ENCODE measurements around the gene PLA2G4E.

The PLA2G4E gene

DNA sequence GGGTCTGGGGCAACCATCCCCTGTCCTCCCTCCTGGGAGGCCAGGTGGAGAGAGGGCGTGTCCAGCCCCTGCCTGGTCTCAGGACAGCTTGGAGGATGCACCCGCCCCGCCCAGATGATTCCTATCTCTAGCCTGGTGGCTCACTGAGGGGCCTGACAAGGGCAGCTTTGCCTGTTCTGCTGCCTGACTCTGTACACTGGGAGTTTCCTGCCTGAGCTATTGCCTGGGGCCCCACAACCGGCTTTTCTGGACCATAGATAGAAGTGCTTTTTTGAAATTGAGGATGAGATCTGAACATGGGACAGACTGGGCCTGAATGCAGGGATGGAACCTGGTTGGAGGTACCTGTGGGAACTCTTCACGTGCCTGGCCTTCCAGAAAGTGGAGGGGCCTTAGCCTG, 751 bp upstream of the PLA2G4E start:
- Mint-ChIP-seq H3K36me3 (ENCODE audit: low read depth) (no peaks in the 10 kb centered on the region), H3K4me3 (no peak overlapping the region), H3K27me3 (peaks cover 5% of the 10 kb centered on the region), H3K9me3 (no peaks in the 10 kb centered on the region), H3K4me1 (ENCODE audit: low read depth) (no peaks in the 10 kb centered on the region), H3K27ac (no peak overlapping the region)
- intact Hi-C loops (cut with micrococcal nuclease) = no loop called here

DNA sequence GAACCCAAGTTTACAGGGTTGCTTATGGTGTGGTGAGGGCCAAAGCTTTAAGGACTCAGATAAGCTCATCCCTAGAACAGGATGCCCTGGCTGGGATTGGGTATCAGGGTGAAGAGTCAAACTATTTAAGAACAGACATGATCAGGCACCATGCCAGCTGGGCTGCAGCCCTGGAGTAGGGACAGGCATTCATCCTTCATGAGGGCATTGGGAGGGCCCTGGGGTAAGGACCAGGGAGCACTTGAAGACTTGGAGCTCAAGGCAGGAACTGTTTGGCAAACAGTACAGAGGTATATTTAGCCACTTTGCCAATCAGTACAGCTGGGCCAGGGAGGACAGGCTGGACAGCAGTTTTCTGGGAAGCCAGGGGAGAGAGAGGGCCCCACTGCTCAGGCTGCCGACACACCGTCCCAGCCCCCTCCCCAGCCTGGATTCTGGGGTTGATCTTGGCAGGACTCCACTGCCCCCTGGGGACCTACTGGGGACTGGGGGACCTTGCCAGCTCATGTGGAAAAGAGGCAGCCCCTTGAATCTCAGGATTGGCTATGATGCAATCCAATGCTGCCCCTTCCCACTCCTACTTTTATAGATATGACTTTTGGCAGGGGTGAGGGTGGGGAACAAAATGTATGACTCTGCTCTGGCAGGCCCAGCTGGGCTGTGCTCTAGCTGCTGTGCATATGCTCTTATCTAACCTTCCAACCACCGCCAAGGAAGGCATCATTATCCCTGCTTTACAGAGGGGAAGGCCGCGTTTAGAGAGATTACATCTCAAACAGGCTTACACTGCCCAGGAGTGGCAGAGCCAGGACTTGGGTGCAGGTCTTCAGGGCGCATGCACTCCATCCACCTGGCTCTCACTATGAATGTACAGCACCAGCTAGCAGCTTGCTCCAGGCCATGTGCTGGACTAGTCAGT, 2.3 kb downstream of the PLA2G4E start:
- Mint-ChIP-seq H3K9me3 (no peaks in the 10 kb centered on the region), H3K27ac (no peak overlapping the region), H3K4me3 (no peak overlapping the region), H3K27me3 (no peaks in the 10 kb centered on the region), H3K36me3 (ENCODE audit: low read depth) (no peaks in the 10 kb centered on the region), H3K4me1 (ENCODE audit: low read depth) (no peaks in the 10 kb centered on the region)
- intact Hi-C loops (cut with micrococcal nuclease) = no loop called here

DNA sequence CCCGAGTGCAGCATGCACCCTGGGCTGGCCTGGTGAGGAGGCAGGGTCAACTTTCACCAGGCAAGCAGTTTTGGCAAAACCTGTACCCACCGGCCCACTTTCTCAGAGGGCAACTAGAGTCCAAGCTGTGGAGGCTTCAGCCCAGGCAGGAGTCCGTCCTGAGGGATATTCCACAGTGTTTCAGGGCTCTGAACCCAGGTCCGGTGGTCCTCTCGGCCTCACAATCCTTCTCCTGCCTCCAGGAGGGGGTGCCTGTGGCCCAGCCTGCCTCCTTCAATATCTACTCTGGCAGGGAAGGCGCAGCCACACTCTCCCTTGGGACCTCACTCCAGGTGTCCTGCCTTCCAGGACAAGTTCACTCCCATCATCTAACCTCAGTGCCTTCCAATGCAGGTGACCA, 3.9 kb downstream of the PLA2G4E start:
- H3K27me3 Mint-ChIP-seq = no peaks in the 10 kb centered on the region
- no peaks in the 10 kb centered on the region for H3K36me3 Mint-ChIP-seq (ENCODE audit: low read depth)
- H3K4me3 Mint-ChIP-seq = no peak overlapping the region
- intact Hi-C loops (cut with micrococcal nuclease) = no loop called here
- H3K4me1 Mint-ChIP-seq (ENCODE audit: low read depth) = no peaks in the 10 kb centered on the region
- no peaks in the 10 kb centered on the region for H3K9me3 Mint-ChIP-seq
- H3K27ac Mint-ChIP-seq = no peak overlapping the region

DNA sequence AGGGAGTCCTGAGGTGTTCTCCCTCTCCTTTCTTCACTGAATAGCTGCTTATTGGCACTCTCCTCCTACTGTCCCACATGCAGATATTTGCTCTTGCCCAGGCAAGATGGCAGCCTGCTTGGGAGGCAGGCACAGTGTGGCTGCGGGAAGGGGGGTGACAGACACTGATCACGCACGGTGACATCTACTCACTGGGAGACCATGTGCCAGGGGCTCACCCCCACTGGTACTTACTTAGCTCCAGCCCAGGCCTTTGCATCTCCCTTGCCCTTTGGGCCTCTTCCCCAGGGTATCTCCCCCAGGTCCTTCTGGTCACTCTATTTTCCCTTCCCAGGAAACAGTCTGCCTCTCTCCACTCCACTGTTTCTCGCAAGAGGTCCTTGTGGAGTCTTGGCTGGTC, 6.4 kb downstream of the PLA2G4E start:
- intact Hi-C loops (cut with micrococcal nuclease) = no loop called here
- Mint-ChIP-seq H3K9me3 (no peaks in the 10 kb centered on the region), H3K27ac (no peak overlapping the region), H3K27me3 (no peaks in the 10 kb centered on the region), H3K36me3 (ENCODE audit: low read depth) (no peaks in the 10 kb centered on the region), H3K4me3 (no peak overlapping the region), H3K4me1 (ENCODE audit: low read depth) (peaks cover 5% of the 10 kb centered on the region)

GRCh38 chr15:42012928-42013482, 7.8 kb downstream of the PLA2G4E start:
- no peaks in the 10 kb centered on the region for H3K27me3 Mint-ChIP-seq
- peaks cover 6% of the 10 kb centered on the region for H3K4me1 Mint-ChIP-seq (ENCODE audit: low read depth)
- H3K9me3 Mint-ChIP-seq = no peaks in the 10 kb centered on the region
- H3K36me3 Mint-ChIP-seq (ENCODE audit: low read depth) = no peaks in the 10 kb centered on the region
- H3K4me3 Mint-ChIP-seq = no peak overlapping the region
- intact Hi-C loops (cut with micrococcal nuclease) = no loop called here
- H3K27ac Mint-ChIP-seq = peak overlapping the region; percentile 6

DNA sequence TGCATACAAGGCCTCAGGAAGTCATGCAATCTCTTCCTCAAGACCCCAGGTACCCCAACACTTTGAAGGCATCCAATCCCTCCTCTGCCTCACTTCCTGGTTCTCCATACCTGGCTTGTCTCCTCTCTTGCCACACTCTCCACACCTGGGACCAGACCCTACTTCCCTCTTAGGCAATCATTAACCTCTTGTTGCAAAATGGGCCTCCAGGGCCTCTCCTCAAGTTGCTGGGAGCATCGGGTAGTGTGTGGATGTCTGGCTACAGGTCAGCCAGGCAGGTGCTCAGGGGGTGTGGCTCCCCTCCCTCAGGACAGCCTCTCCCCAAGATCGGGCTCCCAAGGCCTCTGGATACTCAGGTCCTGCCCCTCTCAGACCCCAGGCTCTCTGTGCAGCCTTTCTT, 8.6 kb downstream of the PLA2G4E start:
- Mint-ChIP-seq H3K27ac (peak overlapping the region; percentile 6), H3K4me3 (no peak overlapping the region), H3K9me3 (no peaks in the 10 kb centered on the region), H3K36me3 (ENCODE audit: low read depth) (no peaks in the 10 kb centered on the region), H3K27me3 (no peaks in the 10 kb centered on the region), H3K4me1 (ENCODE audit: low read depth) (peaks cover 14% of the 10 kb centered on the region)
- intact Hi-C loops (cut with micrococcal nuclease) = no loop called here

- intact Hi-C loops (cut with micrococcal nuclease) = no loop called here
- H3K27me3 Mint-ChIP-seq = no peaks in the 10 kb centered on the region
- no peaks in the 10 kb centered on the region for H3K36me3 Mint-ChIP-seq (ENCODE audit: low read depth)
- H3K27ac Mint-ChIP-seq = no peak overlapping the region
- peaks cover 16% of the 10 kb centered on the region for H3K4me1 Mint-ChIP-seq (ENCODE audit: low read depth)
- H3K9me3 Mint-ChIP-seq = no peaks in the 10 kb centered on the region
- no peak overlapping the region for H3K4me3 Mint-ChIP-seq
Observed at GRCh38 chr15:42011074-42011473, 9.8 kb downstream of the PLA2G4E start.

DNA sequence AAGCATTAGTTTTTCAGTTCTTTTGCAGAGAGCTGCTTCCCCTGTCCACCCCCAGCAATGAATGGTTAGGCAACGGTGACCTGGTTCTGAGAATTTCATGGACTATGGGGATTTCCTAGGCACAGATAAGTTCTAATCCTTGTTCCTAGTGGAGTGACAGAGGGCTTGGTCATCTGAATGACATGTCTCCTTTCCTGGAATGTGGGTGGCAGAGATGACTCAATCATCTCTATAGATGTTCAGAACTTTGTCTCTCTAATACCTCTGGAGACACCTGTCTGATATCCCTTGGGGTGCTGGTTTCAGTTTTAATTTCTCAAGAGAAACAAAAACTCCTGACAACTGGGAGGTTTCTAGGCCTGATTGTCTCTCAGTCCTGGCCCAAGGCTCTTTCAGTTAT, 10.4 kb downstream of the PLA2G4E start:
- Mint-ChIP-seq H3K36me3 (ENCODE audit: low read depth) (no peaks in the 10 kb centered on the region), H3K4me3 (no peak overlapping the region), H3K4me1 (ENCODE audit: low read depth) (peaks cover 16% of the 10 kb centered on the region), H3K27ac (no peak overlapping the region), H3K9me3 (no peaks in the 10 kb centered on the region), H3K27me3 (no peaks in the 10 kb centered on the region)
- intact Hi-C loops (cut with micrococcal nuclease) = no loop called here

DNA sequence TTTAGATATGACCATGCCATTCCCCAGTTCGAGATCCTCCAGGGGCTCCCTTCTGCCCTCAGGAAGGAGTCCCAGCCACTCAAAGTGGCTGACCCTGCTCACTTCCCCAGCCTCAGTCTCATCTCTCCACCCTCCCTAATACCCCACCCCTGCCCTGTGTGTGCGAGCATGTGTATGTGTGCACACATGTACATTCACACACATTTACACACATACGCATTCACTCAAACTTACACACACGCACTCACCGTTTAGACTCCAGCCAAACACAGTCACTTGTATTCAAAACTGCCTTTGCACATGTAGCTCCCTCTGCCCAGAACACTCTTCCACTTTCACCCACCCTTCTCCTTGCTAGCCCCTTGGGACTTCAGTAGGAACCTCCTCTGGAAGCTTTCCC, 11.4 kb downstream of the PLA2G4E start:
- H3K27me3 Mint-ChIP-seq = no peaks in the 10 kb centered on the region
- H3K27ac Mint-ChIP-seq = no peak overlapping the region
- H3K4me3 Mint-ChIP-seq = no peak overlapping the region
- no peaks in the 10 kb centered on the region for H3K9me3 Mint-ChIP-seq
- H3K36me3 Mint-ChIP-seq (ENCODE audit: low read depth) = no peaks in the 10 kb centered on the region
- peaks cover 16% of the 10 kb centered on the region for H3K4me1 Mint-ChIP-seq (ENCODE audit: low read depth)
- intact Hi-C loops (cut with micrococcal nuclease) = no loop called here

DNA sequence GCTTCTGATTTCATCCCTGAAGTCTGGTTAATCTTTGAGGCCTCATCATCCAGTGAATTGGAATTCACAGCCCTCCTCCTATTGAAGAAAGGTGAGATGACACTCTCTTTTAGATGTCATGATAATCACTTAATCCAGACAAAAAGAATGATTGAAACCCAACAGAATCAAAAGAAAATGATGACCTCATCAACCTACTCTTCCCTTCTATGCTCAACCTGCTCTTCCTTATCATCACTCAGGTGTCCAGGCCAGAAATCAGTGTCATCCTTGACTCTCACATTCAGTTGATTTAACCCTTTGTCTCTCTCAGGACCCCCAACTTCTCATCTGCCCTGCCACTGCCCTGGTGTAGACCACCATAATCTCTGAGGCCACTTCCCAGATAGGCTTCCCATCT, 11.8 kb downstream of the PLA2G4E start:
- Mint-ChIP-seq H3K4me1 (ENCODE audit: low read depth) (peaks cover 16% of the 10 kb centered on the region), H3K27ac (no peak overlapping the region), H3K9me3 (no peaks in the 10 kb centered on the region), H3K4me3 (no peak overlapping the region), H3K27me3 (no peaks in the 10 kb centered on the region), H3K36me3 (ENCODE audit: low read depth) (no peaks in the 10 kb centered on the region)
- intact Hi-C loops (cut with micrococcal nuclease) = no loop called here

- Mint-ChIP-seq H3K27ac (no peak overlapping the region), H3K9me3 (no peaks in the 10 kb centered on the region)
- intact Hi-C loops (cut with micrococcal nuclease) = no loop called here
Observed at GRCh38 chr15:42007386-42007785, 13.5 kb downstream of the PLA2G4E start.

DNA sequence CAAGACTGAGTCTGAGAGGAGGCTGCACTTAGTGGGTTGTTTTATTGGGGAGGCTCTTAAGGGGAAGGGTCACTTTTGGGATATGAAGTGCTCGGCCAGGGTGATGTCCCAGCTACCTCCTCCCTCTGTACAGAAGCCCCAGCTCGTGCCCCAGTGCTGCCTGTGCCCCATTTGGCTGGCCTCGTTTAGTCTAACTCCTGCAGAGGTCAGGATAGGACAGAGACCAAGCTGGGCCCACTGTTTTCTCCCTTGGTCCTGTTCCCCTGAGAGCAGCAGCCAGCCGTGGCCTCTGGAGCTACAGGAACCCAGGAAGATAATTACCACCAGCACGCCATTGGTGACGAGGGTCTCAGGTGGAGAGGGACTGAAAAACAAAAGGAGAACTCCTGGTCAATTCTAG, 18.5 kb downstream of the PLA2G4E start:
- intact Hi-C loops (cut with micrococcal nuclease) = no loop called here
- Mint-ChIP-seq H3K27me3 (peaks cover 5% of the 10 kb centered on the region), H3K27ac (no peak overlapping the region), H3K9me3 (no peaks in the 10 kb centered on the region), H3K4me1 (ENCODE audit: low read depth) (peaks cover 3% of the 10 kb centered on the region), H3K36me3 (ENCODE audit: low read depth) (no peaks in the 10 kb centered on the region), H3K4me3 (no peak overlapping the region)

More at GRCh38 chr15:42007386-42007785, 13.5 kb downstream of the PLA2G4E start:
- Mint-ChIP-seq H3K36me3 (ENCODE audit: low read depth) (no peaks in the 10 kb centered on the region), H3K4me3 (no peak overlapping the region), H3K27me3 (peaks cover under 1% of the 10 kb centered on the region), H3K4me1 (ENCODE audit: low read depth) (peaks cover 16% of the 10 kb centered on the region)

GRCh38 chr15:42001236-42001635, 19.6 kb downstream of the PLA2G4E start:
- no peaks in the 10 kb centered on the region for H3K9me3 Mint-ChIP-seq
- peaks cover 5% of the 10 kb centered on the region for H3K27me3 Mint-ChIP-seq
- H3K36me3 Mint-ChIP-seq (ENCODE audit: low read depth) = no peaks in the 10 kb centered on the region
- H3K4me3 Mint-ChIP-seq = no peak overlapping the region
- no peak overlapping the region for H3K27ac Mint-ChIP-seq
- H3K4me1 Mint-ChIP-seq (ENCODE audit: low read depth) = no peaks in the 10 kb centered on the region
- intact Hi-C loops (cut with micrococcal nuclease) = no loop called here

DNA sequence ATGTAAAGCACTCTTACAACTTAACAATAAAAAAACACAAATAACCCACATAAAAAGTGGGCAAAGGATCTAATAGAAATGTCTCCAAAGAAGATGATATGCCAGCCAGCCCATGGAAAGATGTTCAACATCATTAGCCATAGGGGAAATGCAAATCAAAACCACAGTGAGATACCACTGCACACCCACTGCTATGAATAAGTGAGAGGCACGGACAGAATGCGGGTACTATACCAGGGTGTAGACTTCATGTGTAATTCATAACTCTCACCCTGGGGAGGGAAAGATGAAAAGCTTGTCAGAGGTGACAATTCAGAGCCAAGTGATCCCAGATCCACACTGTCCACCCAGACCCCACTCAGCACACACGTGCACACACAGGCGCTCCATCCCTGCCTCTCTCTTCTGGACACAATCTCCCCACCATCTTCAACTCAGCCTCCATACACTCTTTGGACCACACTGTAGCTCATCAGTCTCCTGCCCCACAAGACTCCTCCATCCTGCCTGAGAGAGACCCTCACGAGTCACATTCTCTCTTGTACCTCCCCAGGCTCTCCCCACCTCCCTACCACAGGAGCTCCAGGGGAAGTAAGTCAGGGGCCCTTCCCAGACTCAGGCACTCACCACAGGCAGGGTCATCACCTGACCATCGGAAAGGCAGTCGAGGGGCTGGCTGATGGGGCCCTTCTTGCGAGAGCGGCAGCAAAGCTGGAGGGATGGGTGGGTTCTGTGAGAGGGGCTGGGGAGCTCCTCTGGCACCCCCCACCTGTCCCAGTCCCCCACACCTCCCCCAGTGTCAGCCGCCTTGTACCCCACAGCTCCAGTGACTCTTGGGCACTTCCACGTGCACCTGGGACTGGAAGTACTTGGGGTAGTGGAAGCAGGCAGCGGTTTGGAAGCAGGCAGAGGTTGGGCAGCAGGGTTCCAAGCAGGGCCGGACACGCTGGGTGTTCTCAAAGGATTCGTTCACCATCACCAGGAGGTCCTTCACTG, 21.3 kb downstream of the PLA2G4E start:
- H3K27me3 Mint-ChIP-seq = peaks cover 5% of the 10 kb centered on the region
- no peaks in the 10 kb centered on the region for H3K9me3 Mint-ChIP-seq
- no peaks in the 10 kb centered on the region for H3K36me3 Mint-ChIP-seq (ENCODE audit: low read depth)
- intact Hi-C loops (cut with micrococcal nuclease) = no loop called here
- no peak overlapping the region for H3K27ac Mint-ChIP-seq
- no peak overlapping the region for H3K4me3 Mint-ChIP-seq
- H3K4me1 Mint-ChIP-seq (ENCODE audit: low read depth) = no peaks in the 10 kb centered on the region

Measured in dendritic cell treated with granulocyte-macrophage colony-stimulating factor and Interleukin-4, amounts not matched to agents 40 ng/mL and 50 ng/mL, for 4 days (primary cell).